ENCODE measurements around the gene RAB20. TPM values are rescaled to one million over a fixed set of nuclear protein-coding genes. Genes with fewer than 3 reads are reported as not detected.

The RAB20 gene
- total and polyA plus RNA-seq, 4 donors, result 9.8 to 36.9 (median 25.2) TPM

- H3K4me3 ChIP-seq (ENCODE audit: low read depth in 1 of 3, low read length in 3 of 3), result no peak overlapping the region
- peaks cover 0 to 3% (median 0%) of the 10 kb centered on the region in 4 donors for H3K36me3 ChIP-seq (ENCODE audit: control insufficient read depth in 4 of 4, insufficient read depth in 3 of 4, low read depth in 1 of 4, low read length in 3 of 4)
- no peak overlapping the region for H3K9ac ChIP-seq (ENCODE audit: low read depth in 1 of 2, low read length in 2 of 2)
- H3K9me3 ChIP-seq (ENCODE audit: control insufficient read depth in 4 of 4, low read length in 3 of 4), result peaks cover 0 to 3% (median 0%) of the 10 kb centered on the region in 4 donors
- no peaks in the 10 kb centered on the region for H3K27me3 ChIP-seq (ENCODE audit: control insufficient read depth in 4 of 4, insufficient read depth in 4 of 4, low read length in 3 of 4)
- 53% methylated on average over 2 of the region's 2 CpGs for WGBS
- H3K27ac ChIP-seq (ENCODE audit: low read depth in 1 of 2, low read length in 2 of 2), result no peak overlapping the region
- no peak for DNase-seq (ENCODE audit: low spot score)
- peak; percentile 17 to 55 for TF ChIP-seq RXRA (IDR thresholded peaks at IDR 0.05)
- TF ChIP-seq HNF4A (conservative IDR thresholded peaks at IDR 0.05), result peak in 1 of 2 donors; percentile 42
- TF ChIP-seq TAF1 (conservative IDR thresholded peaks at IDR 0.05), result no peak
- TF ChIP-seq EGR1 (IDR thresholded peaks at IDR 0.05; ENCODE audit: low read depth in 2 of 2), result no peak
- TF ChIP-seq NR2F2 (IDR thresholded peaks at IDR 0.05), result no peak
- TF ChIP-seq, protein P1, sequence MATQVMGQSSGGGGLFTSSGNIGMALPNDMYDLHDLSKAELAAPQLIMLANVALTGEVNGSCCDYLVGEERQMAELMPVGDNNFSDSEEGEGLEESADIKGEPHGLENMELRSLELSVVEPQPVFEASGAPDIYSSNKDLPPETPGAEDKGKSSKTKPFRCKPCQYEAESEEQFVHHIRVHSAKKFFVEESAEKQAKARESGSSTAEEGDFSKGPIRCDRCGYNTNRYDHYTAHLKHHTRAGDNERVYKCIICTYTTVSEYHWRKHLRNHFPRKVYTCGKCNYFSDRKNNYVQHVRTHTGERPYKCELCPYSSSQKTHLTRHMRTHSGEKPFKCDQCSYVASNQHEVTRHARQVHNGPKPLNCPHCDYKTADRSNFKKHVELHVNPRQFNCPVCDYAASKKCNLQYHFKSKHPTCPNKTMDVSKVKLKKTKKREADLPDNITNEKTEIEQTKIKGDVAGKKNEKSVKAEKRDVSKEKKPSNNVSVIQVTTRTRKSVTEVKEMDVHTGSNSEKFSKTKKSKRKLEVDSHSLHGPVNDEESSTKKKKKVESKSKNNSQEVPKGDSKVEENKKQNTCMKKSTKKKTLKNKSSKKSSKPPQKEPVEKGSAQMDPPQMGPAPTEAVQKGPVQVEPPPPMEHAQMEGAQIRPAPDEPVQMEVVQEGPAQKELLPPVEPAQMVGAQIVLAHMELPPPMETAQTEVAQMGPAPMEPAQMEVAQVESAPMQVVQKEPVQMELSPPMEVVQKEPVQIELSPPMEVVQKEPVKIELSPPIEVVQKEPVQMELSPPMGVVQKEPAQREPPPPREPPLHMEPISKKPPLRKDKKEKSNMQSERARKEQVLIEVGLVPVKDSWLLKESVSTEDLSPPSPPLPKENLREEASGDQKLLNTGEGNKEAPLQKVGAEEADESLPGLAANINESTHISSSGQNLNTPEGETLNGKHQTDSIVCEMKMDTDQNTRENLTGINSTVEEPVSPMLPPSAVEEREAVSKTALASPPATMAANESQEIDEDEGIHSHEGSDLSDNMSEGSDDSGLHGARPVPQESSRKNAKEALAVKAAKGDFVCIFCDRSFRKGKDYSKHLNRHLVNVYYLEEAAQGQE (IDR thresholded peaks at IDR 0.05), result no peak
- TF ChIP-seq JUND (IDR thresholded peaks at IDR 0.05), result no peak
- peaks cover 0 to 8% (median 4%) of the 10 kb centered on the region in 4 donors for H3K4me1 ChIP-seq (ENCODE audit: control insufficient read depth in 4 of 4, insufficient read depth in 4 of 4, low read length in 3 of 4)
These were observed 64.5 kb downstream of the RAB20 start for GRCh38 chr13:110497003-110497402.

DNA sequence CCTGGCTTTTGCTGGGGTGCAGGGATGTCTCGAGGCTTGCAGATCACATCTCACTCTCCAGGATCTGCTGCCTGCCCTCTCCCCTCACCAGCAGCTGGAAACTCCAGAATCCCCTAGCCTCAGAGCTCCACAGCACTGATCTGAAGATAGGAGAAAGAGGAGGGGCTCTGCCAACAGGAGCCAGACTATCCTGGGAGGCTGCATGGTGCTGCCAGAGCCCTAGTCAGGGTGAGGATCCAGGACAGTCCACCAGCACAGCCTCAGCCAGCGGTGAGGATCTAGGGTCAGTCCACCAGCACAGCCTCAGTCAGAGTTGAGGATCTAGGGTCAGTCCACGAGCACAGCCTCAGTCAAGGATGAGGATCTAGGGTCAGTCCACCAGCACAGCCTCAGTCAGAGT, 65.2 kb downstream of the RAB20 start:
- Histone ChIP-seq H3K9ac (ENCODE audit: low read depth in 1 of 2, low read length in 2 of 2) (no peak overlapping the region), H3K4me3 (ENCODE audit: low read depth in 1 of 3, low read length in 3 of 3) (no peak overlapping the region), H3K9me3 (ENCODE audit: control insufficient read depth in 4 of 4, low read length in 3 of 4) (peaks cover 0 to 3% (median 0%) of the 10 kb centered on the region in 4 donors), H3K27me3 (ENCODE audit: control insufficient read depth in 4 of 4, insufficient read depth in 4 of 4, low read length in 3 of 4) (no peaks in the 10 kb centered on the region), H3K36me3 (ENCODE audit: control insufficient read depth in 4 of 4, insufficient read depth in 3 of 4, low read depth in 1 of 4, low read length in 3 of 4) (peaks cover 0 to 3% (median 0%) of the 10 kb centered on the region in 4 donors), H3K27ac (ENCODE audit: low read depth in 1 of 2, low read length in 2 of 2) (no peak overlapping the region), H3K4me1 (ENCODE audit: control insufficient read depth in 4 of 4, insufficient read depth in 4 of 4, low read length in 3 of 4) (peaks cover 0 to 8% (median 4%) of the 10 kb centered on the region in 4 donors)
- TF ChIP-seq, protein P1 (IDR thresholded peaks at IDR 0.05), result no peak
- TF ChIP-seq TAF1 (conservative IDR thresholded peaks at IDR 0.05) (no peak), ZBTB33 (IDR thresholded peaks at IDR 0.05) (no peak), HNF4G (IDR thresholded peaks at IDR 0.05) (no peak), GABPA (IDR thresholded peaks at IDR 0.05 in 1 of 2, conservative IDR thresholded peaks at IDR 0.05 in 1 of 2) (no peak), FOXA1 (IDR thresholded peaks at IDR 0.05) (no peak), CTCF (IDR thresholded peaks at IDR 0.05; ENCODE audit: low read depth, low read length, missing input control) (no peak), HNF4A (conservative IDR thresholded peaks at IDR 0.05) (no peak), SP1 (IDR thresholded peaks at IDR 0.05) (no peak), NR2F2 (IDR thresholded peaks at IDR 0.05) (no peak), RAD21 (IDR thresholded peaks at IDR 0.05) (no peak), YY1 (IDR thresholded peaks at IDR 0.05) (no peak), JUND (IDR thresholded peaks at IDR 0.05) (no peak), FOXA2 (IDR thresholded peaks at IDR 0.05) (no peak)
- TF ChIP-seq, protein P2, sequence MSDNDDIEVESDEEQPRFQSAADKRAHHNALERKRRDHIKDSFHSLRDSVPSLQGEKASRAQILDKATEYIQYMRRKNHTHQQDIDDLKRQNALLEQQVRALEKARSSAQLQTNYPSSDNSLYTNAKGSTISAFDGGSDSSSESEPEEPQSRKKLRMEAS (IDR thresholded peaks at IDR 0.05), result no peak
- no peak for DNase-seq (ENCODE audit: low spot score)
- WGBS, result 71% methylated on average over 3 of the region's 3 CpGs

Measured in liver (tissue), 9 donors.